ENCODE measurements around the gene ZNF224.
A peak's percentile ranks its signal among the peaks of the same experiment; 100 is the strongest.
"Not testable (repeated sequence)": the region's sequence is repeated elsewhere in the genome, so short reads cannot be mapped to it uniquely, and the experiment has no call there.

The ZNF224 gene

DNA sequence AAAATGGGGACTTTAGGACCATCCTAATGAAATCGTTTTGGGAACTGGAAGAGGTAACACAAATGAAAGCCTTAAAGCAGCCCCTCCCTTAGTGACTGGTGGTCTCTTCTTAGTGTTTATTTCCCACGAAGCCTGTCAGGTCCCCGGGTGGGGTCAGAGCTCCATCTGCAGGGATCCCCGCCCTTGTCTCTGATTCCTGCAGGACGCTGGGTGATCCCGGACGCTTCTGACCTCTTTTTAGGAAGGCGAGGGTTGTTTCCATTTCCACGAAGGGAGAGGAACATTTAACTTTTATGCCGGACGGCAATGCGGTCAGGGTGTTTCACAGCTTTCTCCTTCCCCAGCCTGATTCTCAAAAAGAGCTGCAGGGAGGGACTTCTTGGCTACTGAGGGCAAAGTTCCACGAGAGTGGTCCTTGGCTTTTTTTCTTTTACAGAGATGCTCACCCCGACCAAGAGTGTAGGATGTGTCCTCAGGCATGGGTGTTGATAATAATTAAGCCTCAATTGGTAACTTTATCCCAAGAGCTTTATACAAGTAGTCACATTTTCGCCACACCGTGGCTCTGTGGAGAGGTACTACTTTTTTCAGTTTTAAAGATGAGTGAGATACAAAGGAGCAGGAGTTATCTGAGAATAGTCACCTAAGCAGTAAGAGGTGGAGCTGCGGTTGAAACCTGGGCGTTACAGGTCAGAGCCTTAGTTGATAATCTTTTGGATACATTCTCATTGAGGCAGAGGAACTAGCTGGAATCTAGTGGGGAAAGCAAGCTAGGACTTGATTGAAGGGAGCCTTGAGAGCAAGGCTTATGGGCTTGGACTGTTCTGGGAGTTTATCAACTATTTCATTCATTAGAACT, 21.4 kb upstream of the ZNF224 start:
- Histone ChIP-seq H3K27me3 (replicated peaks; ENCODE audit: control insufficient read depth, insufficient read depth, low read length, poor library complexity, severe bottlenecking) (no peaks in the 10 kb centered on the region), H3K27ac (ENCODE audit: insufficient read depth, low read length, poor library complexity, severe bottlenecking) (no peak overlapping the region), H3K4me1 (ENCODE audit: control insufficient read depth, insufficient read depth, low read length, poor library complexity, severe bottlenecking) (peaks cover 5% of the 10 kb centered on the region), H3K4me3 (ENCODE audit: insufficient read depth, low read depth, low read length, poor library complexity, severe bottlenecking) (peak overlapping the region; percentile 64), H3K9me3 (ENCODE audit: control insufficient read depth, low read length) (no peaks in the 10 kb centered on the region), H3K36me3 (ENCODE audit: control insufficient read depth, insufficient read depth, low read length) (no peaks in the 10 kb centered on the region)
- no peak for DNase-seq

DNA sequence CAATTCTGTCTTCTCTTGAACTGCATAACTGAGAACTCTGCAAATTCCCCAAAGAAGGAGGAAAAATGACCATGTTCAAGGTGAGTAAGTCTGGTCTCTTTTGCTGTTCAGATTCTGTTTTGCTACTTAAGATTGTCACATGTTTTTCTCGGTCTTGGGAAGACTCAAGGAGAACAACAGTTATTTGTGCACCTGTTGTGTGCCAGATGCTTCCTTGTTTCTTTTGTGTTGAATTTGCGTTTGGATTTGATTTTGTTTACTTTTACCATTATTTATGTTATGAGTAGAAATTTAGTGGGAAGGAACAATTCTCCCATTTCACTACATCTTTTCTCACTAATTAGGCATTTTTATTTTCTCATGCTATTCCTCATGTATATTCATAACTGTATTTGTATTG, 17.8 kb upstream of the ZNF224 start:
- H3K36me3 ChIP-seq (ENCODE audit: control insufficient read depth, insufficient read depth, low read length) = no peaks in the 10 kb centered on the region
- H3K4me3 ChIP-seq (ENCODE audit: insufficient read depth, low read depth, low read length, poor library complexity, severe bottlenecking) = no peak overlapping the region
- DNase-seq = no peak
- H3K27ac ChIP-seq (ENCODE audit: insufficient read depth, low read length, poor library complexity, severe bottlenecking) = no peak overlapping the region
- H3K4me1 ChIP-seq (ENCODE audit: control insufficient read depth, insufficient read depth, low read length, poor library complexity, severe bottlenecking) = peaks cover 5% of the 10 kb centered on the region
- H3K27me3 ChIP-seq (replicated peaks; ENCODE audit: control insufficient read depth, insufficient read depth, low read length, poor library complexity, severe bottlenecking) = no peaks in the 10 kb centered on the region
- no peaks in the 10 kb centered on the region for H3K9me3 ChIP-seq (ENCODE audit: control insufficient read depth, low read length)

DNA sequence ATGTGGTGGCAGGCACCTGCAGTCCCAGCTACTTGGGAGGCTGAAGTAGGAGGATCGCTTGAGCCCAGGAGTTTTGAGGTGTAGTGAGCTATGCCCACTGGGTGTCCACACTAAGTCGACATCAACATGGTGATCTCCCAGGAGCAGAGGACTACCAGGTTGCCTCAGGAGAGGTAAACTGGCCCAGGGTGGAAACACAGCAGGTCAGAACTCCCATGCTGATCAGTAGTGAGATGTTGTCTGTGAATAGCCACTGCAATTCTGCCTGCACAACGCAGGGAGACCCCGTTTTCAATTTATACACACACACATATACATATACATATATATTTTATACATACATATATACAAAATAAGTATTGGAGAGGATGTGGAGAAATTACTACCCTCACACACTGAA, 2.1 kb upstream of the ZNF224 start:
- H3K9me3 ChIP-seq (ENCODE audit: control insufficient read depth, low read length) = no peaks in the 10 kb centered on the region
- H3K4me3 ChIP-seq (ENCODE audit: insufficient read depth, low read depth, low read length, poor library complexity, severe bottlenecking) = no peak overlapping the region
- H3K27me3 ChIP-seq (replicated peaks; ENCODE audit: control insufficient read depth, insufficient read depth, low read length, poor library complexity, severe bottlenecking) = no peaks in the 10 kb centered on the region
- peaks cover 4% of the 10 kb centered on the region for H3K36me3 ChIP-seq (ENCODE audit: control insufficient read depth, insufficient read depth, low read length)
- H3K27ac ChIP-seq (ENCODE audit: insufficient read depth, low read length, poor library complexity, severe bottlenecking) = no peak overlapping the region
- DNase-seq = no peak
- peaks cover 4% of the 10 kb centered on the region for H3K4me1 ChIP-seq (ENCODE audit: control insufficient read depth, insufficient read depth, low read length, poor library complexity, severe bottlenecking)

DNA sequence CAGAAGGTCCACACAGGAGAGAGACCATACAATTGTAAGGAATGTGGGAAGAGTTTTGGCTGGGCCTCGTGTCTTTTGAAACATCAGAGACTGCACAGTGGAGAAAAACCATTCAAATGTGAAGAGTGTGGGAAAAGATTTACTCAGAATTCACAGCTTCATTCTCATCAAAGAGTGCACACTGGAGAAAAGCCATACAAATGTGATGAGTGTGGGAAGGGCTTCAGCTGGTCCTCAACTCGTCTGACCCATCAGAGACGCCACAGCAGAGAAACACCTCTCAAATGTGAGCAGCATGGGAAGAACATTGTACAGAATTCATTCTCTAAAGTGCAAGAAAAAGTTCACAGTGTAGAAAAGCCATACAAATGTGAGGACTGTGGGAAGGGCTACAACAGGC, 13.6 kb downstream of the ZNF224 start:
- Histone ChIP-seq H3K27me3 (replicated peaks; ENCODE audit: control insufficient read depth, insufficient read depth, low read length, poor library complexity, severe bottlenecking) (no peaks in the 10 kb centered on the region), H3K36me3 (ENCODE audit: control insufficient read depth, insufficient read depth, low read length) (peaks cover 32% of the 10 kb centered on the region), H3K4me3 (ENCODE audit: insufficient read depth, low read depth, low read length, poor library complexity, severe bottlenecking) (no peak overlapping the region), H3K27ac (ENCODE audit: insufficient read depth, low read length, poor library complexity, severe bottlenecking) (no peak overlapping the region), H3K4me1 (ENCODE audit: control insufficient read depth, insufficient read depth, low read length, poor library complexity, severe bottlenecking) (peaks cover 2% of the 10 kb centered on the region), H3K9me3 (ENCODE audit: control insufficient read depth, low read length) (peaks cover 44% of the 10 kb centered on the region)
- DNase-seq = no peak

DNA sequence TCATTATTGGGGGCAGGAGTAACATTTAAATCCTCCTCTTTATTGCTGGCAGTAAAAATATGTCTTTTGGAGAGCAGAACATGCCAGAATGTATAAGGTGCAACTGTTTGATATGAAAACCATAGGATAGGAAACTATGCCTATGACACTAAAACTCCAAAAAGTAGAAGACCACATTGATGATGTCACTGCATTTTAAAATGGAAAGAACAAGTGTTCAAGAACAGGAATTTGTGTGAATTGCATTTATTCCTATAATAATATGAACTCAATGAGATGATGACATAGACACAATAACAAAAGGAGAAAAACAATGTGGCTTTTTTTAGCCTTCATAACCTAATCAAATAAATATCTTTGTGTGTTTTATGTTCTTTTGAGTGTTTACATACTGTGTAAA, 15.3 kb downstream of the ZNF224 start:
- Histone ChIP-seq H3K4me1 (ENCODE audit: control insufficient read depth, insufficient read depth, low read length, poor library complexity, severe bottlenecking) (peaks cover 3% of the 10 kb centered on the region), H3K36me3 (ENCODE audit: control insufficient read depth, insufficient read depth, low read length) (peaks cover 16% of the 10 kb centered on the region), H3K27ac (ENCODE audit: insufficient read depth, low read length, poor library complexity, severe bottlenecking) (no peak overlapping the region), H3K9me3 (ENCODE audit: control insufficient read depth, low read length) (peaks cover 43% of the 10 kb centered on the region), H3K4me3 (ENCODE audit: insufficient read depth, low read depth, low read length, poor library complexity, severe bottlenecking) (no peak overlapping the region), H3K27me3 (replicated peaks; ENCODE audit: control insufficient read depth, insufficient read depth, low read length, poor library complexity, severe bottlenecking) (no peaks in the 10 kb centered on the region)
- DNase-seq = no peak

DNA sequence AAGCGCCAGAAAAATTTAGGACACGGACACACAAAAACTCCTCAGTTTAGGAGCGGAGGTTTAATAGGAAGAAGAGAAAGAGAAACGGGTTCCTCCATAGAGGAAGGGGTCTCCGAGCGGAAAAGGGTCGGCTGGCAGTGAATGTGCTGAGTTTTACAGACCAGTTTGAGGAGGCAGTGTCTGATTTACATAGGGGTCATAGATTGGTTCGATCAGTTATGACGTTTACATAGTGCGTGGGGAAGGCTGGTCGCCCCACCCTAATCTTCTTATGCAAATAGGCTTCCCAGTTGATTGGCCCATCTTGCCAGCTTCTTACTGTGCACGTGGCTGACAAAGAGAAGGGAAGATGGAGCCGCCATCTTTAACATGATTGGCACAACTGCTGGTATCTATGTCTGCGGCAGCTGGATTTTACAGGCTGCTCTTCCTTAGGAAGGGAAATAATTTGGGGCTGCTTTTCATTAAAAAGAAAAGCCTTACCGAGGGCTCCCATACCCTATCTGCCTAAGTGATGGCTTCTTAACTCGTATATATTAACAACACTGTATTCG, 17.8 kb downstream of the ZNF224 start:
- DNase-seq = no peak
- no peak overlapping the region for H3K27ac ChIP-seq (ENCODE audit: insufficient read depth, low read length, poor library complexity, severe bottlenecking)
- H3K4me3 ChIP-seq (ENCODE audit: insufficient read depth, low read depth, low read length, poor library complexity, severe bottlenecking) = no peak overlapping the region
- H3K9me3 ChIP-seq (ENCODE audit: control insufficient read depth, low read length) = peaks cover 24% of the 10 kb centered on the region
- H3K27me3 ChIP-seq (replicated peaks; ENCODE audit: control insufficient read depth, insufficient read depth, low read length, poor library complexity, severe bottlenecking) = no peaks in the 10 kb centered on the region
- H3K4me1 ChIP-seq (ENCODE audit: control insufficient read depth, insufficient read depth, low read length, poor library complexity, severe bottlenecking) = peaks cover 3% of the 10 kb centered on the region
- H3K36me3 ChIP-seq (ENCODE audit: control insufficient read depth, insufficient read depth, low read length) = peaks cover 4% of the 10 kb centered on the region

DNA sequence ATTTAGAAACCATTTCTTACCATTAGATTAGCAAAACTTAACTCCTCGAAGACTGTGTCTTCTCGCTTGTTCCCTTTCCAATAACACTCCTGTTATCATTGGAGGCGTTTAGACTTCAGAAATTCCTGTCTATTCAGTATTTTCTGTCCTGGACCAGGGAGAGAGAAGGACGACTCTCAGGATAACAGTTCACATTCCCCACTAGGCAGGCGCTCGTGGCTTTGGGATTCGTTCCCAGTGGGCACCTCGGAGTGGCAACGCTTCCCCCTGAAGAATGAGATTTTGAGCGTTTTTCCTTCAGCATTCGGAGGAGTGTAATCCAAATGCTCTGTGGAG, 18.6 kb downstream of the ZNF224 start:
- H3K27me3 ChIP-seq (replicated peaks; ENCODE audit: control insufficient read depth, insufficient read depth, low read length, poor library complexity, severe bottlenecking) = no peaks in the 10 kb centered on the region
- peaks cover 3% of the 10 kb centered on the region for H3K4me1 ChIP-seq (ENCODE audit: control insufficient read depth, insufficient read depth, low read length, poor library complexity, severe bottlenecking)
- H3K9me3 ChIP-seq (ENCODE audit: control insufficient read depth, low read length) = peaks cover 18% of the 10 kb centered on the region
- no peak overlapping the region for H3K27ac ChIP-seq (ENCODE audit: insufficient read depth, low read length, poor library complexity, severe bottlenecking)
- no peak for DNase-seq
- peaks cover 6% of the 10 kb centered on the region for H3K36me3 ChIP-seq (ENCODE audit: control insufficient read depth, insufficient read depth, low read length)
- peak overlapping the region; percentile 72 for H3K4me3 ChIP-seq (ENCODE audit: insufficient read depth, low read depth, low read length, poor library complexity, severe bottlenecking)

DNA sequence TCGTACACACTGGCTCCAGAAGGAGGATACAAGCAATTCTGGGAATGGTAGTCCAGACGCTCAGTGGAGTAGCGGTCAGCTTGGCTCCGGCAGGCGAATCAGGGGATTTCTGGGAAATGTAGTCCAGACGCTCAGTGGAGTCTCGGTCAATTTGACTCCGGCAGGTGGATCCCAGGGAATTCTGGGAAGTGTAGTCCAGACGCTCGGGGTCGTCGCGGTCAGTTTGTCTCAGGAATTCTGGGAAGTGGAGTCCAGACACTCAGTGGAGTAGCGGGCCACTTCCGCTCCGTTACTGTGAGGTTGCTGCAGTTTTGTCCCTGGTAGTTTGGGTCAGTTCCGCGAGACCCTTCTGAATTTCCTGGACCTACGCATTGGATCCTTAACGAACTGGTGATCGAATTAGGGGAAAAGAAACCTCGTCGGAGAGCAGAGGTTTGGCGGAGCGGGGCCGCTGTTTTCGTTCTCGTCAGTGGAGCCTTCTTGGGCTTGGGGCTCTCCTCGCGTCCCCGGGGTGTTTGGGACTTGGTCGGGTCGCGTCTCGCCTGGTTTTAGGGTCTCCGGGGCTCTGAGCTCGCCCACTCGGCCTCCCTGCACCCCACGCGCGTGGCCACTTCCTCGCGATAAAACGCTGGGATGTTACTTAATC, 19.1 kb downstream of the ZNF224 start, which contains the start of gene ZNF225:
Gene ZNF225 (plus strand): TSS at position 262 of the 646 bp plus-strand sequence. CDS start 2,429 bp downstream, outside the sequence.
- H3K4me1 ChIP-seq (ENCODE audit: control insufficient read depth, insufficient read depth, low read length, poor library complexity, severe bottlenecking) = peaks cover 3% of the 10 kb centered on the region
- H3K4me3 ChIP-seq (ENCODE audit: insufficient read depth, low read depth, low read length, poor library complexity, severe bottlenecking) = peak within 1 kb of the TSS; percentile 72
- peaks cover 9% of the 10 kb centered on the region for H3K36me3 ChIP-seq (ENCODE audit: control insufficient read depth, insufficient read depth, low read length)
- no peak within 1 kb of the TSS for H3K27ac ChIP-seq (ENCODE audit: insufficient read depth, low read length, poor library complexity, severe bottlenecking)
- H3K9me3 ChIP-seq (ENCODE audit: control insufficient read depth, low read length) = peaks cover 14% of the 10 kb centered on the region
- DNase-seq = peak; percentile 68 to 77 (median 71)
- H3K27me3 ChIP-seq (replicated peaks; ENCODE audit: control insufficient read depth, insufficient read depth, low read length, poor library complexity, severe bottlenecking) = no peaks in the 10 kb centered on the region

DNA sequence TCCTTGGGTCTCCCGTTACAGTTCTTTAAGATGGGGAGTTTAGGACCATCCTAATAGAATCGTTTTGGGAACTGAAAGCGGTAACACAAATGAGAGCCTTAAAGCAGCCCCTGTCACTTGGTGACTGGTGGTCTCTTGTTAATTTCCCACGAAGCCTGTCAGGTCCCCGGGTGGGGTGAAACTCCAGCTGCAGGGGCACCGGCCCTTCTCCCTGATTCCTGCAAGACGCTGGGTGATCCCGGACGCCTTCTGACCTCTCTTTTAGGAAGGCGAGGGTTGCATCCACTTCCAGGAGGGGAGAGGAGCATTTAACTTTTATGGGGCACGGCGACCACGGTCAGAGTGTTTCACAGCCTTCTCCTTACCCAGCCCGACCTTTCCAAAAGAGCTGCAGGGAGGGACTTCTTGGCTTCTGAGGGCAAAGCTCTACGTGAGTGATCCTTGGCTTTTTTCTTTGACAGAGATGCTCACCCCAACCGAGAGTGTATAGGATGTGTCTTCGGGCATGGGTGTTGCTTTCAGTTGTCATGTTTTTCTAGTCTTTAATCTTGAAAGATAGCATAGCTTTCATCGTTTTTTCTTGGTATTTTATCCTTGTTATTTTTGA, 19.7 kb downstream of the ZNF224 start:
- Histone ChIP-seq H3K36me3 (ENCODE audit: control insufficient read depth, insufficient read depth, low read length) (peaks cover 12% of the 10 kb centered on the region), H3K4me1 (ENCODE audit: control insufficient read depth, insufficient read depth, low read length, poor library complexity, severe bottlenecking) (peaks cover 3% of the 10 kb centered on the region), H3K27ac (ENCODE audit: insufficient read depth, low read length, poor library complexity, severe bottlenecking) (no peak overlapping the region)

DNA sequence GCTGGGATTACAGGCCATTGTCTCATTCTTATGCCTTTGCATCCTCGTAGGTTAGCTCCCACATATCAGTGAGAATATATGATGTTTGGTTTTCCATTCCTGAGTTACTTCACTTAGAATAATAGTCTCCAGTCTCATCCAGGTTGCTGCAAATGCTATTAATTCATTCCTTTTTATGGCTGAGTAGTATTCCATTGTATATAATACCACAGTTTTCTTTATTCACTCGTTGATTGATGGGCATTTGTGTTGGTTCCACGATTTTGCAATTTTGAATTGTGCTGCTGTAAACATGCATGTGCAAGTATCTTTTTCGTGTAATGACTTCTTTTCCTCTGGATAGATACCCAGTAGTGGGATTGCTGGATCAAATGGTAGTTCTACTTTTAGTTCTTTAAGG, 27.0 kb downstream of the ZNF224 start:
- not testable (repeated sequence) for DNase-seq; H3K27ac ChIP-seq (ENCODE audit: insufficient read depth, low read length, poor library complexity, severe bottlenecking); H3K4me1 ChIP-seq (ENCODE audit: control insufficient read depth, insufficient read depth, low read length, poor library complexity, severe bottlenecking); H3K27me3 ChIP-seq (replicated peaks; ENCODE audit: control insufficient read depth, insufficient read depth, low read length, poor library complexity, severe bottlenecking); H3K9me3 ChIP-seq (ENCODE audit: control insufficient read depth, low read length); H3K4me3 ChIP-seq (ENCODE audit: insufficient read depth, low read depth, low read length, poor library complexity, severe bottlenecking)
- H3K36me3 ChIP-seq (ENCODE audit: control insufficient read depth, insufficient read depth, low read length) = peaks cover 52% of the 10 kb centered on the region

More for the DNA sequence above, 19.7 kb downstream of the ZNF224 start:
- Histone ChIP-seq H3K27me3 (replicated peaks; ENCODE audit: control insufficient read depth, insufficient read depth, low read length, poor library complexity, severe bottlenecking) (no peaks in the 10 kb centered on the region), H3K9me3 (ENCODE audit: control insufficient read depth, low read length) (peaks cover 10% of the 10 kb centered on the region), H3K4me3 (ENCODE audit: insufficient read depth, low read depth, low read length, poor library complexity, severe bottlenecking) (peak overlapping the region; percentile 72)
- DNase-seq = no peak
